Left cardiac atrium (tissue), 4 donors: ENCODE measurements around the gene SEMA3D. TPM values are rescaled to one million over a fixed set of nuclear protein-coding genes. Genes with fewer than 3 reads are reported as not detected.
A peak's percentile ranks its signal among the peaks of the same experiment; 100 is the strongest.

Experiments
- ATAC-seq, 2 donors: fragments of 200-7000 bp; cut with Tn5 transposase; one replicate each; pipeline ENCODE4 v1.9.1; 2020; ENCODE audit warnings: mild to moderate bottlenecking in 2 of 2, moderate library complexity in 2 of 2
- DNase-seq: peaks from one replicate; pipeline ENCODE4 v3.0.0-alpha.2; 2020
- intact Hi-C, 2 donors: fragments of 100-400 bp; cut with DNase I; formaldehyde crosslinking; loops; one replicate each; pipeline versions ENCODE4 v1.14.1 to v1.15.1; 2022 to 2023
- long read RNA-seq: library from polyadenylated mRNA; unstranded; transcript quantifications from one replicate; pipeline ENCODE4 v2.0.0, GENCODE V29; 2021
- total RNA-seq, 2 donors: library from RNA; stranded (reverse); fragmentation: NEBNext Ultra II Directional; extraction: Animal tissue kit (Norgen Biotek cat#: 25700); gene quantifications; one replicate each; pipeline ENCODE4 v1.2.1, GENCODE V29; 2021
- donor health status: DM: no; HTN: yes; CAD: no.
- donor health status: DM: no; HTN: yes; CAD: no; lungs with severe emphysema.
- donor health status: DM: yes; HTN: yes; CAD: no.
- donor health status: Dilated cardiomyopathy.

SEMA3D gene
- 1 to 10 TPM; 1.1 to 1.7 TPM for total RNA-seq
- long read RNA-seq = 0 reads

DNA sequence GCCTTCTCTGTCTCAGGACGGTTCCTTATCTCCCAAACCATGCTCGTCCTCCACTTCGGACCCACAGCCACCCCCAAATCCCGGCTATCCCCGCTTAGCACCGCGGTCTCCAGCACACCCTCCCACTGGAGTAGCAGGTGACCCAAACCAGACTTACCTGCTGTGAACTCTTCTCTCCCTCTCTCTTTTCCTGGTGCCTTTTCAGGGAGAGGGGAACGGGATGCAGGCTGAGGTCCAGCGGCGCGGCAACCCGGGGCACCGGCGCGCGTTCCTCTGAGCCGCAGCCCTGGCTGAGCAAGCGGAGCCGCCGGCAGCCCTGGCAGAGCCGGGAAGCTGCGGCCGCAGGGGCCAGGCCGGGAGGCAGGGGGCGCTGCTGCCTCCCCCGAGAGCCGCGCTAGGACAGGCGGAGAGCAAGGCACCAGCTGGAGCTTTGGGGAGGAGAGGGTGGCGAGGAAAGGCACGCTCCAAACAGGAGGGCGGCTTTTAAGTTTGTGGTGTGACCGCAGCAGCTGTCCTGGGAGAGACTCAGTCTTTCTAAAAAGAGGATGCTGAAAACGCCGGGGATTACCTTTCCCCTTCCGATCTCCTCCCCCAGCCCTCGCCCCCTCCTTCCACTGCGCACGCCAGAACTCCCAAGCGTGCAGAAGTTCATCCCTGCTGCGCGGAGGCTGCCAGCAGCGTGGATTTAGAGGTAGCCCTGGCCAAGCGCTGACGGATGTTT is at the start of gene SEMA3D:
TSS of gene SEMA3D (minus strand) at position 536 of the 721 bp plus-strand sequence. CDS start 65,165 bp downstream, outside the sequence.
- DNase-seq = peak; percentile 69
- ATAC-seq = peak; percentile 94 to 97
- intact Hi-C loops = no loop called here

DNA sequence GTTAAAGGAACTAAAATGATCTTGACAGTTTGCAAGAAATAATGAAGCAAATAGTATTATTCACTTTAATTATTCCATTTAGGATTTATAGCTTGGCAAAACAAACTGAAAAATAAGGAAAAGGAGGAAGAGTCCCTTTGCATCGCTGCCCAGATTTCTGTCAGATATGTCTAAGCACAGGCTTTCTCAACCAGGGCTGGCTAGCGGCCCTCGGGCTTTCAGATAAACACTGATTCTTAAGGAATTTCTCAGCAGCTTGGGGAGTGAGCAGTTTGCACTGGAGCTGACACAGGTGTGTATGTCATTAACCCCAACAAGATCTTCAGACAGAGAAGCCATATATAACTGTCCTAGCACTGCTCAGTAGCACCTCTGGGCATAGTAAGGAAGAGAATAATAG is 47.9 kb upstream of the SEMA3D start:
- DNase-seq = no peak

DNA sequence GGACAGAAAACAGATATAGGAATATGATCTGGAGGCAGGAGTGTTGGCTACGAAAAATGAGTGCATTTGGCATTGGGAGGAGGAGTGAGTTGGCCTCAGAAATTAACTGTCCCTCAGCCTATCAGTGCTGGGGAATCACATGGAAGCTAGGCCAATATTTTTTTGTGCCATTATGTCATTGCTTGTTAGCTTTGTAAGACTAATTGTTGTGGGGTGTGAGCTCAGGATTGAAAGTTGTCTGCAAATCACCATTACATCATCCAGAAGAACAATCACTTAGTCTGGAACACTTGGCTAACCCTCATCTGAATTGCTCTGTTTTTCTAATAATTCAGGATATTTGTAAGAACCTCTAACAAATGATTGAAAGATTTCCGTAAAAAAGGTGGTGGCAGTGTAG is 45.2 kb upstream of the SEMA3D start:
- ATAC-seq (no peak), DNase-seq (no peak)
- intact Hi-C loops = no loop called here

More for the DNA sequence above, 47.9 kb upstream of the SEMA3D start:
- intact Hi-C loops = no loop called here
- no peak for ATAC-seq

DNA sequence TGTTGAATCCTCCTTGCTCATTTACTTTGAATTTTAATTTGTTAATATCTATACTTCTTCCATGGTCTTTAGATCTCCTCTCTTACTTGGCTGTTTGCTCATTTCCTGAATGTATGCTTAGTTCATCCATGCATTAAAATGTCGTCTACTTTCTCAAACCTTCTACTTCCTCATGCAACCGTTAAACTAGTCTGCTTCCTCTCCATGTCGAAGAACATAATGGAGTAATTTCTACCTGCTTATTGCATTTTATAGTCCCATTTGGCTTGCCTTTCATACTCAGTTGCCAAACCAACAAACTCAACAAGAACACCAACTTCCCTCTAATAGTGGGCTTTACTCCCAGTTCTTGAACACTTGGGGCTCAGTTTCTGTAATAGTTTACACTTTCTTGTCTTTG is 43.8 kb upstream of the SEMA3D start:
- intact Hi-C loops = no loop called here
- ATAC-seq = no peak

DNA sequence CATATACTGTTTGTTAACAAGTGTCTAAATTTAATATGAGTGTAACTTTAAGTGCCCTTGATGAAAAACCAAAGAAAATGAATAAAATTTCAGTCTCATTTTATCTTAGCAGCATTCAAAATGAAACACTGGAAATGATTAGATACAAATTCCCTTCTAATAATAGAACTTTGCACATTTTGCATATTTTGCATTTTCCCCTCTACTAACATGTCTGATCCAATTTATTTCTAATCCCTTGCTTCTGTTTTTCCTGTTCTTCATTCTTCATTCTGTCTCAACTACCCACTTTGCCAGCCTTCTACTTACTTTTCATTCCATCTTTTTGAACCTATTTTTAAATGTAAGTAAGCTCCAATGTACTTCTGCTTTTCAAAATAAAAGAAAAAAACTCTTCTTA is 42.7 kb upstream of the SEMA3D start:
- DNase-seq (no peak), ATAC-seq (no peak)
- intact Hi-C loops = no loop called here

More for the DNA sequence above, 43.8 kb upstream of the SEMA3D start:
- no peak for DNase-seq

DNA sequence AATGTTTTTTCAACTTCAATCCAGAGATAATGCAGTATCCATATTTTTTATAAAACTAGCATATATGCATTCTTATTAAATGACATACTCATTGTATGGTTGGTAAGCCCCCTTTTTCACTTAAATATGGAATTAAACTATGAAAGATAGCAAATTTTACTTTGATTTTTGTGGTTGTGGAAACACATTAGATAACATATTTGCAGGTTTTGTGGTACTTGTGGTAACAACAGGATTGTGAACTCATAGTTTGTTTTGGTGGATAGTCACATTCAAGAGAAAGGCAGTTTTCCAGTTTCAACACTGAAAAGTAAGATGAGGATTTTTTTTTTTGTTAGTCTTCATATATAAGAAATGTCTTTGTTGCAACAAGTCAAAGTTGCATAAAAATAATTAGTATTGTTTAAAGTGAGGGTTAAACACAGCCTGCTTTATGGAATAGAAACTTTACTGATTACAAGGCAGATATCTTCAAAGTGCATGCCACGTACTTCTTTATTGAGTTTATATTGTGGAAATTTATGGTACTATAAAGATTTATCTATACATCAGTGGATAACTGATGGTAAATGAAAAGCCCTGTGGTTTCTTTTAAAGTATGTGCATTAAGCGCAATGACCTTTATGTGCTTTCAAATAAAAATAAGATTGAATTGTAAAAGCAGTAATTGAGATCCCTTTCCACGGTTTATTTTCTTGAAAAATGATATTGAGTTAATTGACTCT is 39.7 kb upstream of the SEMA3D start:
- DNase-seq = no peak
- intact Hi-C loops = no loop called here
- no peak for ATAC-seq

DNA sequence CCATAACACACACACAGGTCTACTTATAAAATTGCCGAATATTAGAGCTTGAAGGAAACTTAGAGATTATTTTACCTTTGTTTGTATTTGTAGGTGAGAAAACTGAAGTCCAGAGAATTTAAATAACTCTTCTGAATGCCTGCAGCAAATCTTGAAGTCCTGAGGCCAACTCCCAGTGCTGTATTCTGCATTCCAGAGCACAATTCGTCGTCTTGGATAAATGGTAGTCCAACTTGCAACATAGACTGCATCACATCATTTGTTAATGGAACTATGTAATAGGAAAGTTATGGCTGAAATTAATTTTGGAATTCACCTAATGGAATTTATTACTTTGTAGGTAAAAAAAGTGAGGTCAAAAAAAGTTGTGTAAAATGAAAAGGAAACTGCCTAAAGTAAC is 37.3 kb upstream of the SEMA3D start:
- DNase-seq (no peak), ATAC-seq (no peak)
- intact Hi-C loops = no loop called here

DNA sequence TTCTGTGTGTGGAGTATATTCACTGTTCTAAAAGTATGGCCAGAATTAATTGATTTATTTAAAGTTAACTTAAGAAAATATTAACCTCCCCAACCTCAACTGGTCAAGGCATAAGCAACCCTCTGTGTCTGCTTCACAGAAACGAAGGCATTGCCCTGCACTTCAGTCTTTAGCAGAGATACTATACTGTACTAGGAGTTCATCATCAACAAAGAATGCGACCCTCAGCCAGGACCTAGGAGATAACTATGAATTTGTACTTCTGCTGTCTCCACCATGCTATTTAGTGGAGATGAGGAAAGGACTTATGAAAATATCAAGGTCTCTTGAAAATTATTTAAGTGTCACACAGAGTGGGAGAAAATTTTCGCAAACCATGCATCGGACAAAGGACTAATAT is 35.7 kb upstream of the SEMA3D start:
- ATAC-seq (no peak), DNase-seq (no peak)
- intact Hi-C loops = no loop called here

DNA sequence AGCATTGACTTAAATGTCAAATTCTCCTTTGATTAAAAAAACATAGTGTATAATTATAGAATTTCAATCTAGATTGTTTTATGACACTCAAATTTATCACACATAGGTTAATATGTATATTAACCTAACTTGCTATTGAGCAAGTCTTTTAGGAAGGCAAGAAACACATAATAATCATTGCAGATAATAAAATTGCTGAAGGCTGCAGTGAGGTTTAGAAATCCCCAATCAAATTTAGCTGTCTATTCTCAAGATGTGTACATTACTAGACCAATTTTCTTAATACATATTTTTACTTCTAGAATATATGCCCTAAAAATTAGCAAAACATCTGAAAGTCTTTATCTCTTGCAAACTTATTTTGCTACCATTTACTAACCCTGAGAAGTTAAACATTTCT is 34.9 kb upstream of the SEMA3D start:
- intact Hi-C loops = no loop called here
- ATAC-seq (no peak), DNase-seq (no peak)

DNA sequence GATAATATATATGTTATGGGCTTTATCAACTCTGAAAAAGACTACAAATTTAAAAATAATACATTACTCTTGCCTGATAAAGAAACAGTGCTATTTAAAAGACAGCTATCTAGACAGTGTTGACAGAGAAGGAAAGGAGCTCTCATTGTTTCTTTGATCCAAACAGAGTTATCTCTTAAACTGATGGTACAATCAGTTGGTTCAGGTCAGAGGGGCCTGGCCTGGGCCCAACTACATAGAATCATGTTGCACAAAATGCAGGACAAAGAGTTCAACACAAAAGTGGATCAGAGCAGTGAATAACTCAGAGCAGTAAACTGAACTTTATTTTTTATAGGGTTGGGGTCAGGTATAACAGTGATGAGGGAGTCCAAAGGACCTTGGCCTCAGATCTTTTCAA is 33.8 kb upstream of the SEMA3D start:
- DNase-seq (no peak), ATAC-seq (no peak)
- intact Hi-C loops = no loop called here

DNA sequence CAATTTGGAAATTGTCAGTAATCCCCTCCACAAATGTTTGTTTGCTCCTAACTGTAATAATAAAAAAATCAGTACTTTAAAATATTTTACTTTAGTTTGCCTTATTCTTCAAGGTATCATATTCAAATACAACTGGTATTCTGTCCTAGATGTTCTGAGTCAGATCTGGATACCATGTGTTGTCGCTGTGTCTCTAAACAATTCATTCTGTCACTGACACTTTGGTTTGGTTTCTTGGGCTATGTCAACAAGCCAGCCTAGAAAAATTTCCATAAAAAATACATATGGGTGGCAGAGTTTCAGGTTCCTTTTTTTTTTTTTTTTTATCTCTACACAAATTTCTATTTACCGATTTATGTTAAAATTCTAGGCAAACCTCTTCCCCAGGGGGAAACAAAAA is 33.2 kb upstream of the SEMA3D start:
- ATAC-seq (no peak), DNase-seq (no peak)
- intact Hi-C loops = no loop called here

DNA sequence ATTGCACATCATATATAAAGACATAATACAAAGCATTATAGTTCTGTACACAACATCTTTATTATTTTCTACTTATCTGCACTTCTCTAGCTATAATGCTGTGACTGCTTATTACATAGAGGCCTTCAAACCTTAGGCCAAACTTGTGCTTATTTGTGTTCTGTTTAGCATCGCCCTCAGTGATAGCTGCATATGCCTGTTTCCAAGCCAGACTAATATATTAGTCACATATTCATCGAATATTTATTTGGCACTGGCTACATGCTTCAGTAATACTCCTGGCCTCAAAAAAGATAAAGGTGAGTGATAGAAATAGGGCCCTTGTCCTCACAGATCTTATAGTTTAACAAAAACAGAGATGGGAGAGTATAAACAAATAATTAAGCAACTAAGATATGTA is 30.2 kb upstream of the SEMA3D start:
- intact Hi-C loops = no loop called here
- ATAC-seq (no peak), DNase-seq (no peak)

DNA sequence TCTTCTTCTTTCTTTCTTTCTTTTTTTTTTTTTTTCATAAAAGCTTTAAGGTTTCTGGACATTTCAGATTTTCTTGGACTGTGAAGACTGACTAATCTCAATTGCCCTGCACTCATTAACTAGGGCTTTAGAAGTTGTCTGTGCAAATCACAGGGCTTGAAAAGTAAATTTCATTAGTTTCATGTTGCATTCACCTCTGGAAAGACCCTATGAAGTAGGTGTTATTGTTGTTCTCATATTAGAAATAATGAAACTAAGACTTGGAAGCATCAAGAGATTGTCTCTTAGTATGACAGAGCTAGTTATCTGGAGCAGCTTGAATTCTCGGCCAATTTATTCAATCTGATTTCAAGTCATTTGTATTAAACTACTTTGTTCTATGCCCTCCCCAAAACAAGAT is 28.2 kb upstream of the SEMA3D start:
- ATAC-seq = no peak

DNA sequence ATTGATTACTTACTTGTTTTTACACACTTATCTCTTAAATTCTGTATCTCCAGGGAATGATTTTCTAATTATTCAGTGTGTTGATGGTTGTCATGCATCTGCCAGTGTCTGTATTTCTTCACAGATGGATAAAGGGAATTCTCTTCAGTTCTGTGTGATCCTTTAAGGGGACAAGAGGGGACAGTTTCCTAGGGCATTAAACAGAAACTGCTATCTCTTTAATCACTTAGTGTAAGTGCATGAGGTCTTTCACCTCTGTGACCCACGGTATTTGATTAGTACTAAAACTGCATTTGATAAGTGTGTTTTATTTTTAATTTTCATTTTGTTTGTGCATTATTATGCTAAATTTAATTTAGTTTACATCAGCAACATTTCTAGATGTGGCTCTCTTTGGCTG is 26.6 kb upstream of the SEMA3D start:
- intact Hi-C loops = no loop called here
- DNase-seq (no peak), ATAC-seq (no peak)

More for the DNA sequence above, 28.2 kb upstream of the SEMA3D start:
- DNase-seq = no peak
- intact Hi-C loops = no loop called here

DNA sequence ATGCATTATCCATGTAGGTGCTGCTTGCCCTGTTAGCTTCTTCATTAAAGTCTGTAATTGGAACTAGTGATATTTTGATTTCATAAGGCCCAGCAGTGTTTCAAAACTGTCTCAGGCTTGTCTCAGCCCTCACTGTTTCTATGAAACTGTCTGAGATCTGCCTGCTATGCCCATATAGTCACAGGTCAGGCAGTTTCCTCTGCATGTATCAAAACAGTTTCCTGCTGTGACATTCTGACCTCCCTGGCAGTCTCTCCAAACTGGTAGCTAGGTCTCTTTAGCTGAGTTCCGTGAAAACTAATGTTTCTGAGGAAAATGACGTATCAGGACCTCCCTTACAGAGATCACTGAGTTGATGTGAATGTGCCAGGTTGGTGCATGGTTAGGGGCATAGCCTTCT is 18.9 kb upstream of the SEMA3D start:
- DNase-seq = no peak
- intact Hi-C loops = no loop called here
- ATAC-seq = no peak

DNA sequence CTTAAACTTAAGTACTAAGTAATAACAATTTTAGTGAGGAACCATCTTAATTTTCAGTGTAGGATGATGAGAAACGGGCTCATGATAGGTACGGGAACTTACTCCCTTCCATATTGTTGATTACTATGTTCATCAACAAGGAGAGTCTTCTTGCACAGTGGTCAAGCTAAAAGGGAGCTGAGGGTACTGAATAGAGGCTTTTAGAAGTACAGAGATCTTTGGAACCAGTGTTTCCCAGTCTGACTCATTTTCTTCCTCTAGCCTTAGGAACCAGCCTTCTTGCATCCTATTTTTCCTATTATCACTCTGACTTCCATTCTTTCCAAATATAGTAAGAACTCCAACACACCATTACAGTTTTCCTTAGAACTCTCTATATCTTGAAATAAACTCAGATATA is 17.6 kb upstream of the SEMA3D start:
- no peak for ATAC-seq
- intact Hi-C loops = no loop called here
- no peak for DNase-seq

DNA sequence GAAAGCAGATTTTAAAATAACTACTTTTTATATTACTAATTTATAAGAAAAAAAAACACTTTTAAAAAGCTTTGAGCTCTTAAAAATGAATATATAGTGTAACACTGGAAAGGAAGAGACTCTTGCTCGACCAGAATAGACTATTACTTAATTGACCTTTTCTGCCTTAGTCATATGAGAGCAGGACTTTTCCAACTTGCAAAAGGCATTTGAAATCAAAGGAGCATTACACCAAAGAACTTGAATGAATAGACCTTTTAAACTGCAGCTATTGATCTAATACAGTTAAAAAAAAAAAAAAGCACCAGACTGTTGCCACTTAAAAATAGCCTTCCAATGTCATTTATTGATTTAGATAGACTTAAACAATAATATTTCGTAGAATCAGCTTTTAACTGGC is 17.2 kb upstream of the SEMA3D start:
- DNase-seq (no peak), ATAC-seq (no peak)
- intact Hi-C loops = no loop called here

DNA sequence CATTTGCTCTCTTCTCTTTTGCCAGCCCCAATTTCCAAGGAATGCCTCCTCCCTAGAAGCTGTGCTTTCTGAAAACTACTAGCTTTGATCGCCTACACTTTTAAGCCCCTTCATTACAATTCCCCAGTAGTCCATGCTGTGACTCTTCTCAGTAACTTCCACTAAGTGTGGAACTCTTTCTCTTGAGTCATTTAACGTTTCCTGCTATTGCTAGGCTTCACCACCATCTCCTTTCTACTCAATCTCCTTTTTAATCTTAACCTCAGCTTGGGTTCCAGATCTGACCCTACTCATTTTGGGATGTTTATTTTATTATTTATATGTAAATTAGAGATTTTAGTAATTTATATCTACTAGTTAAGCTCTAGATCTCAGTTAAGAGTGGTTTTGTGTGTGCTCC is 14.4 kb upstream of the SEMA3D start:
- DNase-seq (no peak), ATAC-seq (no peak)
- intact Hi-C loops = no loop called here

DNA sequence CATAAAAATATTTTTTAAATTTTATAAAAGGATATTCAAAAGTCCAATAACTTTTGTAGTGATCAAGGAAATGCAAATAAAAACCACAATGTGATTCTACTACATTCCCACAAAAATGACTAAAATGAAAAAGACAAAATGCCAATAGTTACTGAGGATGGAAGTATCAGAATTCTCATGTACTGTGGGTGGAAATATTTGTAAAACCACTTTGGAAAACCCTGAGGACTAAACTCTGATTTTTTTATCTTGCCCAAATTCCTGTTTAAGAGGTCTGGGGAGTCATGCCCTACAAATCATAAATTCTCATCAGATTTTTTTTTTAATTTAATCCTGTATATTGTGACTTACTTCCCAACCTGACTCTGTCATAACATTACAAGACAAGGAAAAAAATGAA is 9.8 kb upstream of the SEMA3D start:
- intact Hi-C loops = no loop called here
- DNase-seq (no peak), ATAC-seq (no peak)

DNA sequence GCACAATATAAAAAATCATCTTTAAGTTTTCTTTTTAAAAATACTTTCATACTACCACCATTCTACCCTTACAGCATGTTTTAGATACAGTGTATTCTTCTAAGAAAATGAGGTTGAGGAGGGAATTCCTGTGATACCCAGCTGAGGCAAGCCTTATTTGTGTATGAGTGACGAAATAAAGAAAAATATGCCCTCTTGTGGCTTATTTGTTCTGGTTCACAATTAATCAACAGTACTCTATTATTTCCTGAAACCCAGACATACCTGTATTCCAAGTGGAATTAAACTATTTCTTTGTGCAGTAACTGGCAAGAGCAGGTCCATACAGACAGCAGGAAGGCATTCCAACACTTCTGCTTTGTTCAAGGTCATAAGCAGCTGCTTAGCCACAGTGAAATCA is 4.5 kb upstream of the SEMA3D start:
- intact Hi-C loops = no loop called here
- ATAC-seq (no peak), DNase-seq (no peak)

DNA sequence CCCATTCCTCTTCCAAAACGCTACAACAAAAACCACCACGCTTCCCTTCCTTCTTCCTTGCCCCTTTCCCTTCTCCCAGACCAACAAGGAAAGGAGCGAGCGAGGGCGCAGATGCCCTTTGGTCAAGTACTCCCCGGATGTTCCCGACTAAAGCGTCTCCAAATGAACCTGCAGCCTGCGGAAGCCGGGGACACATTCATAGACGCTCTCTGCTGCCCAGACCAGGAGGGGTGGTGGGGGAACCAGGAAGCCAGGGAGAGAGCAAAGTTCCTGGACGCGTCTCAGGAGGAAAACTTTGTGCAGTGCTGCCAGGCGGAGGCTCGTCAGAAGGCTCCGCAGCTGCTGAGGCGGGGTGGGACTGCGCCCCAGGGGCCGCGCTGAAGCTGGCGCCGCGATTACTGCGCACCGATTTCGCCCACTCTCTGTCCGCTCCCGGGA is 754 bp downstream of the SEMA3D start:
- intact Hi-C loops = no loop called here
- DNase-seq = peak; percentile 33
- peak; percentile 58 to 76 for ATAC-seq
